Body of pancreas (tissue), 4 donors: ENCODE measurements around the gene ITPR2. TPM values are rescaled to one million over a fixed set of nuclear protein-coding genes. Genes with fewer than 3 reads are reported as not detected.

Source experiments
- ATAC-seq: fragments of 150-250 bp; one replicate; pipeline ENCODE4 v1.9.1; 2016
- DNase-seq, 4 donors: peaks; one replicate each; pipeline ENCODE4 v3.0.0-alpha.2; 2019
- H3K27ac ChIP-seq, 4 donors: fragments of 200-600 bp; sonication (generic); 1 replicate in 3 of 4; 2 replicates in 1 of 4; pipeline versions ENCODE4 v1.5.1 to v1.6.1; 2016 to 2019; ENCODE audit warnings: mild to moderate bottlenecking in 1 of 4, mixed read lengths in 1 of 4, moderate library complexity in 1 of 4
- H3K27me3 ChIP-seq, 2 donors: fragments of 200-600 bp; sonication (generic); one replicate each; pipeline ENCODE4 v1.6.0; 2016; ENCODE audit warnings: mild to moderate bottlenecking in 1 of 2
- H3K36me3 ChIP-seq, 2 donors: fragments of 200-600 bp; sonication (generic); replicated peaks in 1 of 2; 2 replicates each; pipeline ENCODE4 v1.5.1; 2016; ENCODE audit warnings: low read depth in 2 of 2; ENCODE audit not compliant: insufficient read depth in 1 of 2
- H3K4me1 ChIP-seq: fragments of 200-600 bp; sonication (generic); one replicate; pipeline ENCODE4 v1.6.0; 2016
- H3K4me3 ChIP-seq, 2 donors: fragments of 200-600 bp; sonication (generic); 1 replicate in 1 of 2; 2 replicates in 1 of 2; pipeline ENCODE4 v1.5.1; 2016 to 2019
- H3K9me3 ChIP-seq, 3 donors: fragments of 200-600 bp; sonication (generic); 1 replicate in 2 of 3; 2 replicates in 1 of 3; pipeline ENCODE4 v1.5.1; 2016
- POLR2A ChIP-seq, 3 donors: fragments of 450-650 bp; IDR thresholded peaks; one replicate each; pipeline ENCODE4 v1.6.1; 2016; ENCODE audit warnings: antibody characterized with exemption in 3 of 3, mild to moderate bottlenecking in 2 of 3
- WGBS, 2 donors: methylation state at CpG; one replicate each; pipeline ENCODE4 v1.1.5; 2017; 5-methylcytosine and 5-hydroxymethylcytosine counted together
- intact Hi-C: fragments of 100-400 bp; cut with DNase I; formaldehyde crosslinking; loops from one replicate; pipeline ENCODE4 v1.15.1; 2023
- total RNA-seq, 2 donors: library from RNA; depleted of rRNA; stranded (reverse); fragments of >200 nt; gene quantifications; one replicate each; pipeline ENCODE4 v1.1.0, GENCODE V29; 2016
- TF ChIP-seq, protein P1 (sequence below), 7 experiments: fragments of 450-650 bp in 4 of 7; fragments of 200-600 bp in 3 of 7; sonication (generic) in 3 of 7; IDR thresholded peaks; one replicate each; pipeline ENCODE4 v1.5.1; 2016 to 2019; ENCODE audit warnings: antibody characterized with exemption in 7 of 7

Gene ITPR2
- total RNA-seq, 2 donors from 2014 or later, result 37.4 to 92.9 TPM

GRCh38 chr12:26496170-26496569 is 336.8 kb downstream of the ITPR2 start:
- Histone ChIP-seq H3K9me3 (no peaks in the 10 kb centered on the region), H3K36me3 (no peaks in the 10 kb centered on the region), H3K27me3 (no peaks in the 10 kb centered on the region), H3K4me3 (no peak overlapping the region), H3K27ac (no peak overlapping the region), H3K4me1 (peaks cover 5% of the 10 kb centered on the region)
- intact Hi-C loops, result no loop called here
- ATAC-seq (no peak), DNase-seq (no peak)
- TF ChIP-seq, protein P1, sequence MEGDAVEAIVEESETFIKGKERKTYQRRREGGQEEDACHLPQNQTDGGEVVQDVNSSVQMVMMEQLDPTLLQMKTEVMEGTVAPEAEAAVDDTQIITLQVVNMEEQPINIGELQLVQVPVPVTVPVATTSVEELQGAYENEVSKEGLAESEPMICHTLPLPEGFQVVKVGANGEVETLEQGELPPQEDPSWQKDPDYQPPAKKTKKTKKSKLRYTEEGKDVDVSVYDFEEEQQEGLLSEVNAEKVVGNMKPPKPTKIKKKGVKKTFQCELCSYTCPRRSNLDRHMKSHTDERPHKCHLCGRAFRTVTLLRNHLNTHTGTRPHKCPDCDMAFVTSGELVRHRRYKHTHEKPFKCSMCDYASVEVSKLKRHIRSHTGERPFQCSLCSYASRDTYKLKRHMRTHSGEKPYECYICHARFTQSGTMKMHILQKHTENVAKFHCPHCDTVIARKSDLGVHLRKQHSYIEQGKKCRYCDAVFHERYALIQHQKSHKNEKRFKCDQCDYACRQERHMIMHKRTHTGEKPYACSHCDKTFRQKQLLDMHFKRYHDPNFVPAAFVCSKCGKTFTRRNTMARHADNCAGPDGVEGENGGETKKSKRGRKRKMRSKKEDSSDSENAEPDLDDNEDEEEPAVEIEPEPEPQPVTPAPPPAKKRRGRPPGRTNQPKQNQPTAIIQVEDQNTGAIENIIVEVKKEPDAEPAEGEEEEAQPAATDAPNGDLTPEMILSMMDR (IDR thresholded peaks at IDR 0.05), result no peak
- WGBS, 2 donors, result 96 to 100% methylated on average over 1 of the region's 1 CpG

DNA sequence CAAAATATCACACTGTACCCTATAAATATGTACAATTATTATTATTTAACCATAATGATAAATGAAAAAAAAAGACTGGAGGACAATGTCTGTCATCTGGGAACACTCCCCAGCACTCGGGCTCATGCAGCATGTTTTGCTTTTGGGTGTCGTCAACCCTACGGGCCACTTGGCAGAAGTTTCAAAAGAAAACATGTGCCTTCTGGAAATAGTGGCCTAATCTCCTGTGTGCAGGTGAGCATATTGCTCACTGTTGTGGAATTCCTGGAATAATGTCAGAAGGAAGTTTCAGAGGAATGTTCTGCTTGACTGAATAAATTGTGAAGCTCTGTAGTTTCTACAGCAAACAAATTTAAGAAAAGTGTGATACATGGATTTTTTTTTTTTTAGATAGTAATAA is 339.3 kb downstream of the ITPR2 start:
- no peak for TF ChIP-seq POLR2A (IDR thresholded peaks at IDR 0.05)
- TF ChIP-seq, protein P1 (IDR thresholded peaks at IDR 0.05), result no peak
- DNase-seq (peak; percentile 37 to 55 (median 40)), ATAC-seq (peak; percentile 92)
- H3K4me3 ChIP-seq, result no peak overlapping the region
- H3K36me3 ChIP-seq, result no peaks in the 10 kb centered on the region
- intact Hi-C loops, result no loop called here
- H3K9me3 ChIP-seq, result no peaks in the 10 kb centered on the region
- H3K27ac ChIP-seq, result peak overlapping the region in 2 of 4 donors; percentile 8 to 33
- no peaks in the 10 kb centered on the region for H3K27me3 ChIP-seq
- WGBS, 2 donors, result 39 to 47% methylated on average over 3 of the region's 3 CpGs
- peaks cover 5% of the 10 kb centered on the region for H3K4me1 ChIP-seq

- TF ChIP-seq POLR2A (IDR thresholded peaks at IDR 0.05), result no peak
- TF ChIP-seq, protein P1 (IDR thresholded peaks at IDR 0.05), result no peak
- H3K27me3 ChIP-seq, result no peaks in the 10 kb centered on the region
- no peak for ATAC-seq
- H3K9me3 ChIP-seq, result no peaks in the 10 kb centered on the region
- H3K36me3 ChIP-seq, result no peaks in the 10 kb centered on the region
- 100% methylated on average over 1 of the region's 1 CpG for WGBS, 2 donors
- H3K4me1 ChIP-seq, result peaks cover 5% of the 10 kb centered on the region
- no peak overlapping the region for H3K27ac ChIP-seq
- no peak for DNase-seq
- no peak overlapping the region for H3K4me3 ChIP-seq
- intact Hi-C loops, result no loop called here
These were observed 340.6 kb downstream of the ITPR2 start for GRCh38 chr12:26492406-26492805.

GRCh38 chr12:26489908-26490307 is 343.1 kb downstream of the ITPR2 start:
- WGBS, 2 donors, result 97 to 100% methylated on average over 2 of the region's 2 CpGs
- Histone ChIP-seq H3K4me3 (no peak overlapping the region), H3K27ac (no peak overlapping the region), H3K4me1 (peaks cover 5% of the 10 kb centered on the region), H3K27me3 (no peaks in the 10 kb centered on the region), H3K9me3 (no peaks in the 10 kb centered on the region), H3K36me3 (no peaks in the 10 kb centered on the region)
- ATAC-seq, result no peak
- intact Hi-C loops, result no loop called here
- TF ChIP-seq, protein P1 (IDR thresholded peaks at IDR 0.05), result no peak
- TF ChIP-seq POLR2A (IDR thresholded peaks at IDR 0.05), result no peak
- no peak for DNase-seq

GRCh38 chr12:26488351-26488750 is 344.6 kb downstream of the ITPR2 start:
- WGBS, 2 donors, result 94 to 96% methylated on average over 1 of the region's 1 CpG
- Histone ChIP-seq H3K27ac (no peak overlapping the region), H3K4me3 (no peak overlapping the region), H3K27me3 (no peaks in the 10 kb centered on the region), H3K9me3 (no peaks in the 10 kb centered on the region), H3K36me3 (no peaks in the 10 kb centered on the region), H3K4me1 (no peaks in the 10 kb centered on the region)
- intact Hi-C loops, result no loop called here
- TF ChIP-seq, protein P1 (IDR thresholded peaks at IDR 0.05), result no peak
- TF ChIP-seq POLR2A (IDR thresholded peaks at IDR 0.05), result no peak
- no peak for DNase-seq
- no peak for ATAC-seq
